Natural killer cell treated with Interleukin-12 subunit alpha and Interleukin-12 subunit beta and Interleukin-15 and Interleukin-18, amount 100 ng/mL, for 72 hours (primary cell): ENCODE measurements around the gene RSRC2. TPM values are rescaled to one million over a fixed set of nuclear protein-coding genes. Genes with fewer than 3 reads are reported as not detected.
"Not testable (repeated sequence)": the region's sequence is repeated elsewhere in the genome, so short reads cannot be mapped to it uniquely, and the experiment has no call there.

Experiments
- ATAC-seq, 2 donors: fragments of 150-1000 bp; cut with Tn5 transposase in 1 of 2; sonication (Bioruptor Pico), chemical (Tn5 transposase) in 1 of 2; 2 replicates each; pipeline ENCODE4 v1.10.0; 2021
- DNase-seq: peaks from one replicate; pipeline ENCODE4 v3.0.0; 2022; ENCODE audit warnings: low spot score
- H3K27ac Mint-ChIP-seq, 2 donors: 1 replicate in 1 of 2; 2 replicates in 1 of 2; pipeline ENCODE4 v1.8.0; 2022; ENCODE audit warnings: mixed read lengths in 2 of 2, mild to moderate bottlenecking in 1 of 2, moderate library complexity in 1 of 2
- H3K27me3 Mint-ChIP-seq, 2 donors: 1 replicate in 1 of 2; 2 replicates in 1 of 2; pipeline ENCODE4 v1.8.0; 2022; ENCODE audit warnings: mixed read lengths in 2 of 2
- H3K36me3 Mint-ChIP-seq: one replicate; pipeline ENCODE4 v1.8.0; 2022; ENCODE audit warnings: mixed read lengths
- H3K4me1 Mint-ChIP-seq, 2 donors: 1 replicate in 1 of 2; 2 replicates in 1 of 2; pipeline ENCODE4 v1.8.0; 2022; ENCODE audit warnings: low read depth in 2 of 2, mixed read lengths in 2 of 2, mild to moderate bottlenecking in 1 of 2
- H3K4me3 Mint-ChIP-seq: one replicate; pipeline ENCODE4 v1.8.0; 2022; ENCODE audit warnings: mixed read lengths
- H3K9me3 Mint-ChIP-seq: 2 replicates; pipeline ENCODE4 v1.8.0; 2022; ENCODE audit warnings: mixed read lengths
- total RNA-seq, 2 donors: library from RNA; stranded (reverse); gene quantifications; one replicate each; pipeline ENCODE4 v1.2.3, GENCODE V29; 2022

The RSRC2 gene
- total RNA-seq, 2 donors from 2014 or later: 93.7 to 111 TPM

DNA sequence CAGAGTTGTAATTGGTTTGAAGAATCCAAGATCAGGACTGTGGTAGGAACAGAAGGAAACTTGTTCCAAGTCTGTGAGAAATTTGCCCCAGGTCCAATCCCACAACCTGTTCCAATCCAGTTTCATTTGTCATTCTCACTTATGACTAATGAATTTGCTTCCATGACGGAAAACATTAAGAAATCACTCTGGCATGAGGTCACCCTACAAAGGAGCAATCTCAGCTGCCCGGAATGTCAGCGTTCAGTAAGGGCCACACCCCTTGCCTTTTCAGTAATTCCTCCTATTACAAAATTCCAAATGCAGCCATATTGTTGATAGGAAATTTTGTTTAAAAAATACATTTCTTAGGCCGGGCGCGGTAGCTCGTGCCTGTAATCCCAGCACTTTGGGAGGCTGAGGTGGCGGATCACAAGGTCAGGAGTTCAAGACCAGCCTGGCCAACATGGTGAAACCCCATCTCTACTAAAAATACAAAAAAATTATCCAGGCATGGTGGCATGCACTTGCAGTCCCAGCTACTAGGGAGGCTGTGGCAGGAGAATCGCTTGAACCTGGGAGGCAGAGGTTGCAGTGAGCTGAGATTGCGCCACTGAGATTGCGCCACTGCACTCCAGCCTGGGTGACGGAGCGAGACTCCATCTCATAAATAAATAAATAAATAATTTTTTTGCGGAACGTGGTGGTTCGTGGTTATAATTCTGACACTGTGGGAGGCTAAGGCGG, 62.3 kb downstream of the RSRC2 start:
- H3K4me1 Mint-ChIP-seq, H3K36me3 Mint-ChIP-seq, ATAC-seq, DNase-seq, H3K27me3 Mint-ChIP-seq, H3K4me3 Mint-ChIP-seq, H3K9me3 Mint-ChIP-seq, H3K27ac Mint-ChIP-seq: not testable (repeated sequence)

- peaks cover 0 to 2% of the 10 kb centered on the region in 2 donors for H3K4me1 Mint-ChIP-seq
- ATAC-seq: no peak
- no peak overlapping the region for H3K27ac Mint-ChIP-seq
- DNase-seq: no peak
- no peak overlapping the region for H3K4me3 Mint-ChIP-seq
- H3K9me3 Mint-ChIP-seq: no peaks in the 10 kb centered on the region
- H3K27me3 Mint-ChIP-seq: no peaks in the 10 kb centered on the region
- H3K36me3 Mint-ChIP-seq: no peaks in the 10 kb centered on the region
Measured at GRCh38 chr12:122460641-122461040, 66.1 kb downstream of the RSRC2 start.

- no peaks in the 10 kb centered on the region for H3K36me3 Mint-ChIP-seq
- no peak for ATAC-seq
- H3K27ac Mint-ChIP-seq: no peak overlapping the region
- H3K4me1 Mint-ChIP-seq: peaks cover 0 to 2% of the 10 kb centered on the region in 2 donors
- DNase-seq: no peak
- H3K27me3 Mint-ChIP-seq: no peaks in the 10 kb centered on the region
- no peak overlapping the region for H3K4me3 Mint-ChIP-seq
- H3K9me3 Mint-ChIP-seq: no peaks in the 10 kb centered on the region
Measured at GRCh38 chr12:122460061-122460460, 66.7 kb downstream of the RSRC2 start.

- Mint-ChIP-seq H3K4me3 (no peak overlapping the region), H3K36me3 (no peaks in the 10 kb centered on the region), H3K27ac (no peak overlapping the region), H3K4me1 (peaks cover under 1 to 5% of the 10 kb centered on the region in 2 donors), H3K9me3 (no peaks in the 10 kb centered on the region), H3K27me3 (no peaks in the 10 kb centered on the region)
- DNase-seq: no peak
- ATAC-seq: no peak
Measured at GRCh38 chr12:122459211-122459610, 67.5 kb downstream of the RSRC2 start.

- H3K4me1 Mint-ChIP-seq: peaks cover 9 to 13% of the 10 kb centered on the region in 2 donors
- no peaks in the 10 kb centered on the region for H3K36me3 Mint-ChIP-seq
- H3K9me3 Mint-ChIP-seq: no peaks in the 10 kb centered on the region
- ATAC-seq: no peak
- H3K27ac Mint-ChIP-seq: no peak overlapping the region
- no peaks in the 10 kb centered on the region for H3K27me3 Mint-ChIP-seq
- no peak overlapping the region for H3K4me3 Mint-ChIP-seq
- no peak for DNase-seq
Measured at GRCh38 chr12:122458105-122459035, 68.4 kb downstream of the RSRC2 start.

GRCh38 chr12:122457627-122458026, 69.1 kb downstream of the RSRC2 start:
- H3K9me3 Mint-ChIP-seq: no peaks in the 10 kb centered on the region
- H3K27ac Mint-ChIP-seq: no peak overlapping the region

GRCh38 chr12:122454739-122455138, 72.0 kb downstream of the RSRC2 start:
- no peaks in the 10 kb centered on the region for H3K36me3 Mint-ChIP-seq
- H3K9me3 Mint-ChIP-seq: no peaks in the 10 kb centered on the region
- H3K27me3 Mint-ChIP-seq: no peaks in the 10 kb centered on the region
- peaks cover 23% of the 10 kb centered on the region in 2 donors for H3K4me1 Mint-ChIP-seq
- DNase-seq: no peak
- ATAC-seq: no peak
- H3K4me3 Mint-ChIP-seq: no peak overlapping the region
- peak overlapping the region; percentile 94 to 98 for H3K27ac Mint-ChIP-seq

More at GRCh38 chr12:122457627-122458026, 69.1 kb downstream of the RSRC2 start:
- Mint-ChIP-seq H3K27me3 (no peaks in the 10 kb centered on the region), H3K4me3 (no peak overlapping the region), H3K36me3 (no peaks in the 10 kb centered on the region), H3K4me1 (peaks cover 17 to 21% of the 10 kb centered on the region in 2 donors)
- DNase-seq: no peak
- no peak for ATAC-seq

DNA sequence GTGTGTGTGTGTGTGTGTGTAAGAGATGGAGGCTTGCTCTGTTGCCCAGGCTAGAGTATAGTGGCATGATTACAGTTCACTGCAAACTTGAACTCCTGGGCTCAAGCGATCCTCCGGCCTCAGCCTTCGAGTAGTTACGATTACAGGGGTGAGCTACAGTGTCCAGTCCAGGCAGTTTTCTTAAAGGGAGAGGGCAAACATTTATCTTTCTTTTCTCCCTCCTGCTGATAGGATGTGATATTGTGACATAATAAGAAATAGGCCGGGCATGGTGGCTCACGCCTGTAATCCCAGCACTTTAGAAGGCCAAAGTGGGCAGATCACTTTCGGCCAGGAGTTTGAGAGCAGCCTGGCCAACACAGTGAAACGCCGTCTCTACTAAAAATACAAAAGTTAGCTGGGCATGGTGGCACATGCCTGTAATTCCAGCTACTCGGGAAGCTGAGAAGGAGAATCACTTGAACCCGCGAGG, 72.5 kb downstream of the RSRC2 start:
- H3K27ac Mint-ChIP-seq: peak overlapping the region; percentile 94 to 98
- DNase-seq: no peak
- H3K27me3 Mint-ChIP-seq: no peaks in the 10 kb centered on the region
- ATAC-seq: no peak
- peaks cover 23% of the 10 kb centered on the region in 2 donors for H3K4me1 Mint-ChIP-seq
- H3K4me3 Mint-ChIP-seq: peak overlapping the region; percentile 86
- H3K9me3 Mint-ChIP-seq: no peaks in the 10 kb centered on the region
- no peaks in the 10 kb centered on the region for H3K36me3 Mint-ChIP-seq

Other genes with a start within 250 kb of the RSRC2 start
- 100 to 1,000 TPM in 1 of 2 donors, 10 to 100 TPM in 1; 75.4 to 108 TPM for gene CLIP1, start 104.3 kb downstream of the RSRC2 start, total RNA-seq
- gene ZCCHC8, start 26.0 kb downstream of the RSRC2 start, total RNA-seq: 10 to 100 TPM; 37.0 to 42.7 TPM
- 100 to 1,000 TPM in 1 of 2 donors, 10 to 100 TPM in 1; 65.1 to 187 TPM for gene KNTC1, start 313 bp upstream of the RSRC2 start, total RNA-seq
- gene HCAR2, start 176.4 kb upstream of the RSRC2 start, total RNA-seq: under 1 TPM in 1 of 2 donors, not detected in 1; 0.64 TPM
- gene HCAR3, start 189.9 kb upstream of the RSRC2 start, total RNA-seq: under 1 TPM in 1 of 2 donors, not detected in 1; 0.50 TPM
- gene HCAR1, start 203.9 kb upstream of the RSRC2 start, total RNA-seq: not detected
- gene DENR, start 225.9 kb upstream of the RSRC2 start, total RNA-seq: 10 to 100 TPM; 51.8 to 56.7 TPM
- under 1 TPM; 0.50 TPM for gene CCDC62, start 247.6 kb upstream of the RSRC2 start, total RNA-seq